ENCODE results near the gene ZNF180.
"Not testable (repeated sequence)": the region's sequence is repeated elsewhere in the genome, so short reads cannot be mapped to it uniquely, and the experiment has no call there.

The ZNF180 gene

DNA sequence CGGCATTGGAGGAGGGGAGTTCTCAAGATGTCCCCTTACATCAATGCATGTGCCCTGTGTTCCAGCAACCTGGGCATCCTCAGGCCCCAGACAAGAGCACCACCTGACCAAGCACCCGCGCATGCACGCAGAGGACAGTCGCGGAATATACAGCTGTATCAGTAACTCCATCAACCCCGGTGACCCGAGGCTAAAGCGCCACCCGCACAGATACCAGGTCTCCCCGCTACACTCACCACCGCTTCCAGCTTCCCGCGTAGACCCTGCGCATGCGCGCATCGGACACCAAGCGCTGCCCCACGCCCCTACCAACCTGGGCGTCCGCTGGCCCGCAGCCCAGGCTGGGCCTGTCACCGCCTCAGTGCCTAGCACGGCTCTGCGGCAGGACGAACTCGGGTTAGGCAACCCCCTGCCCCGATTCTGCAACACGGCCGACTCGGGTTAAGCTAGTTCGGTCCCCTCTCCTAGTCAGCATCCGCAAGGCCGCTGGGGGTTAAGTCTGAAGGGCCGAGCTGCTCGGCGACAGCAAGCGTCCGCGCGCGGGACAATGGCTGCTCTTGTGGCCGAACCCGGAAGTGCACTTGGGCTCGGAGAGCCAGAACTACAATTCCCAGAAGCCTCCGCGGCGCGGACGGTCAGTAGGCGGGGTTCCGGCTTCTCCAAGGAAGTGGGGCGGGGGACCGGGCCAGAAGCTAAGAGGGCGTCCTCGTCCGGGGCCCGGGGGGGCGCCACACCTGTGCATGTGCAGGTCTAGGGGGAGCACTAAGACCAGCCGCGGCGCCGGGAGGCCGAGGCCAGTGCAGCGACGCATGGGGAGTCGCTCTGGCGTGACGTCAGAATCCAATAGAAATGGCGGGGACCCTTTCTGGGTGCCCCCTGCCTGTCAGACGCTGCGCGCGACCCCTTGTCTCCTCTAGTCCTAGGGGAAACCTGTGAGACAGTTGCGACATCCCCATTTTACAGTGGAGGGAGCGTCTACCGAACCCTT, at the start of gene ZNF180:
TSS of gene ZNF180 (minus strand) at position 561 of the 988 bp plus-strand sequence. CDS start 3,188 bp downstream, outside the sequence.
- peak; percentile 87 for DNase-seq (ENCODE audit: low spot score)

DNA sequence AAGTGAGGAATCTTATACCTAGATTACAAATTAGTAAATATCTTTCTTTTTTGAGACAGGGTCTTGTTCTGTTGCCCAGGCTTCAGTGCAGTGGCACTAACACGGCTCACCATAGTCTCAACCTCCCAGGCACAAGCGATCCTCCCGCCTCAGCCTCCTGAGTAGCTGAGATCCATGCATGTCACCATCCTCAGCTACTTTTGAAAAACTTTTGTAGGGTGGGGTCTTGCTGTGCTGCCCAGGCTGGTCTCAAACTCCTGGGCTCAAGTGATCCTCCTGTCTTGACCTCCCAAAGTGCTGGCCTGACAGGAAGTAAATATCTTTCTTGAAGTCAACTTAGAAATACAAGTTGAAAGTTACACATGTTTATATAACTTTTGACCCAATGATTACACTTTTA, 49.2 kb upstream of the ZNF180 start:
- DNase-seq (ENCODE audit: low spot score), result no peak

DNA sequence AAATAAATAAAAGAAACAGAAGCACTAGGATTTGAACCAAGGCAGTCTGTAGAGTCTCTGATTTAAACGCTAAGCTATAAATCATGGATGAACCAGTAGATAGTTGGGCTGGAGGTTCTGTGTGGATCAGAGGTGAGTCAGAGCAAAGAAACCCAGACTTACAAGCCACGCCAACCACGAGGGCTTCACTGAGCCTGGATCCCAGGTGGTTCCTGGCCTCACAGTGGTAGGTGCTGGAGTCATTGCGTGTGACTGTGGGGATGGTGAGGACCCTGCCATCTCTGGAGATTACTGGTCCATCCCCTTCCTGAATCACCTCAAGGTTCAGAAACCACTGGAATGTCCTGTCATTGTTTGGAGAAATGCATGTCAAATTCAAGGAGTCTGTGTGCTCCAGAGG, 48.4 kb upstream of the ZNF180 start:
- no peak for DNase-seq (ENCODE audit: low spot score)

DNA sequence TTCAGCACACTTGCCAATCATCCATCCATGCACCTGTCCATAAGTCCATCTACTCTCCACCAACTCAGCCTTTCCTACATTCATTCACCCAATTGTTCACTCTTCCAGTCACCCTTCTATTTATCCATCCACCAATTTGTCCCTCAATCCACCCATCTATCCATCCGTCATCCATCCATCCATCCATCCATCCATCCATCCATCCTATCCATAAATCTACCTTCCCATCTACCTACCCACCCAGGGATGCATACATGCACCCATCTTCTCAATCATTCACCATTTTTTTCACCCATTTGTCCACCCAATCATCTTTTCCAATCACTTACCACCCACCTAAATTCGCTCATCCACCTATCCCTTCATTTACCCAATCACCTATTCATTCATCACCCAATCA, 43.7 kb upstream of the ZNF180 start:
- no peak for DNase-seq (ENCODE audit: low spot score)

DNA sequence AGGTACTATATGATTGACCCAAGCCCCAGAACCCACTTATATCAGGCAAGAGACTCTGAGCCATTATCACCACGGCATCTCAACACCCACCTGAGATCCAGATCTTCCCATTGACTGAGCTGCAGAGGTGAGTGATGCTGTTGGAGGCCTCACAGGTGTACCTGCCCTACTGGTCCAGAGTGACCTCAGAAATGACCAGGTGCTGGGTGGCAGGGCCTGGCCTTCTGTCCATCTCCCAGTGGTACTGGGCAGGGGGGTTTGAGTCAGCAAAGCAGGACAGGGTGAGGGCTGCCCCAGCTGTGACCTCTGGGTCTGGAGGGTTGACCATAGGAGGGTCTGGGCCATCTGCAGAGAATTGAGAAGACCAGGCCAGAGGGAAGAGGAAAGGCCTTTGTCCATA, 42.3 kb upstream of the ZNF180 start:
- DNase-seq (ENCODE audit: low spot score), result no peak

DNA sequence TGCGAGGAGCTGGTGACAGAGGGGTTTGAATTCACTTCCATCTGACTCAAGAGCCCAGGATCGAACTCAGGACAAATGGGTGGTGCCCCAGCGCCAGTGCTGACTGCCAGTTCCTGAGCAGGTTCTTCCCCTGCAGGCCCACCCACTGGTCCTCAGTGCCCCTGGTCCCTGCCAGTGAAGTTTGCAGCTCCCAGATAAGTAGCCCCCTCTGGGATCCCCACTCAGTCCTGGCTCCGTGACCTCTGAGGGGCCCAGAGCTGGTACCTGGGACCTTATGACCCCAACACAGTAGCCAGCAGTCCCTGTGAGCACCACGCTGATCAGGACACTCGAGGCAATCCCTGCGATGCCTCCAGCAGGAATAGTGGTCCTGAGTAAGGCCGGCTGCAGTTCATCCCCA, 40.4 kb upstream of the ZNF180 start:
- DNase-seq (ENCODE audit: low spot score), result no peak

DNA sequence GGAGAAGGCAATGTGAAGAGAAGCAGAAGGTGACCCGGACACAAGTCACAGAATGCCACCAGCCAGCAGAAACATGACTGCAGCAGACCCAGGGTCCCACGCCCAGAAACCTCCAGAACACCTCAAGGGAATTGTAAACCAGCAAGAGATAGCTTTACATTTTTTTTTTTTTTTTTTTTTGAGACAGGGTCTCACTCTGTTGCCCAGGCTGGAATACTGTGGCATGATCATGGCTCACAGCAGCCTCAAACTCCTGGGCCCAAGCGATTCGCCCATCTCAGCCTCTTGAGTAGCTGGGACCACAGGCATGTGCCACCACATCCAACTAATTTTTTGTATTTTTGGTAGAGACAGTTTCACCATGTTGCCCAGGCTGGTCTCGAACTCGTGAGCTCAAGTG, 39.7 kb upstream of the ZNF180 start:
- no peak for DNase-seq (ENCODE audit: low spot score)

DNA sequence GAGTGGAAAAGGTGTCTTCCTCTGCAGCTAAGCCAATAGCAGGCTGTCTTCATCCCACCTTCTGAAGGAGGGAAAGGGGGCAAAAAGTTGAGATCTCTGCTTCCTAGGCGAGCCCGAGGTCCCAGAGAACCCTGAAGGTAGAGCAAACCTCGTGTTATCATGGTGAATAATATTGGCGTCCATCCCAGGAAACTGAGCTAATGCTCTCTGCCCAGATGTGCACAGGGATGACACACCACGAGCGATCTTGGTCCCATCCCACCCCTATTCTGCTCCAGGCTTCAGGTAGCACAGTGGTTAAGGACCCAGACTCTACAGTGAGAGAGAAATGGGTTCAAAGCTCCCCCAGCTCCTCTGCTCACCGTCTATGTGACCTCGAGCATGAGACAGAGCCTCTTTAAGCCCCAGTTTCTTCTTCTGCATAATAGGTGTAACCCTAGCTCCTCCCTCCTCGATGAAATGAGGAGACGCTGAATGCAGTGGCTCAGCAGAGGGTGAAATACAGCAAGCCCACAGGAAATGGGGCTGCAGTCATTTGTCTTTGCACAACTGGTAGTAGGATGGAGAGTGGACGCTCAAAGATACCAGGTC, 39.0 kb upstream of the ZNF180 start:
- DNase-seq (ENCODE audit: low spot score), result no peak

DNA sequence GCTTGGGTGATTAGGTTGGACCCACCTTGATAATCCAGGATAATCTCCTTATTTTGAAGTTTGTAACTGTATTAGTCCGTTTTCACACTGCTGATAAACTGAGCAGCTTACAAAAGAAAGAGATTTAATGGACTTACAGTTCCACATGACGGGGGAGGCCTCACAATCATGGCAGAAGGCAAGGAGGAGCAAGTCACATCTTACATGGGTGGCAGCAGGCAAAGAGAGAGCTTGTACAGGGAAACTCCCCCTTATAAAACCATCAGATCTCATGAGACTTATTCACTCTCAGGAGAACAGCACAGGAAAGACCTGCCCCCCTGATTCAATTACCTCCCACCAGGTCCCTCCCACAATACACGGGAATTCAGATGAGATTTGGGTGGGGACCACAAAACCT, 35.0 kb upstream of the ZNF180 start:
- not testable (repeated sequence) for DNase-seq (ENCODE audit: low spot score)

DNA sequence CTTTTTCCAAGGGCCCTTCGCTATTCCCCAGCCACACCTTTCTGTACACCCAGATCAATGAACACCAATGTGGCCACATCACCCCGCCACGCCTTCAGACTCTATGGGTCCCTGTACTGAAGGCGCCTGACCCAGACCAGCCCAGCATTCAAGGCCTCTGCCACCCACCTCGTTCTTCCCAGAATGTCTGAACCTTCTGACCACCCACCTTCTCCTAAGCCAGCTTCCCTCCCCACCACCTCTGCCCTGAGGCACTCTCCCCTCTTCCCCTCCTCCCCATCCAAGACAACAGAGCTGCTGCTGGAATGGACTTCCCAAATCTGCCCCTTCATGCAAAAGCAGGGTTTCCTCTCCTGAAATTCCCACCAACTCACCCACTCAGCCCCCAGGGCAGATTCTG, 32.5 kb upstream of the ZNF180 start:
- no peak for DNase-seq (ENCODE audit: low spot score)

DNA sequence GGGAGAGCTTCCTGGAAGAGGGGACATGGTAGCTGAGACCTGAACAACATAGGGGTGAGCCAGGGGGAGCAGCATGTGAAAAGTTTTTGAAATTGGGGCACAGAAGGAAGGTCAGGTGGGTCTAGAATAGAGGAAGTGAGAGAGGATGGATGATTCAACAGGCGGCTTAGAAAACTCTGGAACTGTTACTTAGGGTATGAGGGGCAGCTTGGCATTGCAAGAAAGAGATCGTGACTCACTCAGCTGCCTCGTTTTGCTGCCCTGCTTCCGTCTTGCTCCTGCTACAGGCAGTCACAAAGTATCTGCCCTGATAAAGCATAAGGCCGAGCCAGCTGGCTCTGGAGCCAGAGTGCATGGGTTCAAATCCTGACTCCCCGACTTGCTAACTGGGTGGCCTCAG, 30.5 kb upstream of the ZNF180 start:
- DNase-seq (ENCODE audit: low spot score), result no peak

DNA sequence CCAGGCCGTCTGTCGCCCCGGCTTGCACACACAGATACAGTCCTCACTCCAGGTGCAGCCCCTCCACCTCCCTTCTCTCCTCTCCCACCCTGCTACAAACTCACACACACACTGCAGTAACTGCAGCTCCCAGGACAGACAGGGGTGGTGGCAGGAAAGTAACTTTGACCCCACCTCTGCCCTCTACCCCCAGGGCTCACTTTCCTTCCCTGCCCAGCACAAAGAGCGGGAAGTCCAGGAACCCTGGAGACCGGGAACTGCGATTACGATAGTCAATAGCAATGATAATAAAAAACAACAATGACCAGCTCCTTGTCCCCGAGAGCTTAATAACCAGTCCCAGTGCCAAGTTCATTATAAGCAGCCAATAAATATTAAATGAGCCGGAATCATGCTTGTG, 29.2 kb upstream of the ZNF180 start, which contains the start of gene CEACAM20:
TSS of gene CEACAM20 (minus strand) at position 140 of the 400 bp plus-strand sequence. CDS start 166 bp downstream, outside the sequence.
- no peak for DNase-seq (ENCODE audit: low spot score)

DNA sequence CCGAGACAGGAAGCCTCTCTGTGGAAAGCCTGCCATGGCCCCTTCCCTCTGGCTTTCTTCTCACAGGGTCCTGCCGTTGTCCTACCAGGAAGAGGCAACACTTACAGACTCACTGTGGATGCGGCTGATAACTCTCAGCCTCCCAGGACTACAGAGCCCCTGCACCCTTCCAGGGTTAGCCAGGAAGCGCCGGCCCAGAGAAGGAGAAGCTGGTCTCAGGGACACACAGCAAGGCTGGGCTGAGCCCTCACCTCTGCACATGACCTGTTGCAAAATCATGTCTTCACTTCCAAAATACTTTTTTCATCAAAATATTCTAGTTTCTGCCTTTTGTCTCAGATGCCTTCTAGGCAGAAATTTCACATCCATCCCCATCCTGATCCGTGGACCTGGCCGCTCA, 27.2 kb upstream of the ZNF180 start:
- no peak for DNase-seq (ENCODE audit: low spot score)

DNA sequence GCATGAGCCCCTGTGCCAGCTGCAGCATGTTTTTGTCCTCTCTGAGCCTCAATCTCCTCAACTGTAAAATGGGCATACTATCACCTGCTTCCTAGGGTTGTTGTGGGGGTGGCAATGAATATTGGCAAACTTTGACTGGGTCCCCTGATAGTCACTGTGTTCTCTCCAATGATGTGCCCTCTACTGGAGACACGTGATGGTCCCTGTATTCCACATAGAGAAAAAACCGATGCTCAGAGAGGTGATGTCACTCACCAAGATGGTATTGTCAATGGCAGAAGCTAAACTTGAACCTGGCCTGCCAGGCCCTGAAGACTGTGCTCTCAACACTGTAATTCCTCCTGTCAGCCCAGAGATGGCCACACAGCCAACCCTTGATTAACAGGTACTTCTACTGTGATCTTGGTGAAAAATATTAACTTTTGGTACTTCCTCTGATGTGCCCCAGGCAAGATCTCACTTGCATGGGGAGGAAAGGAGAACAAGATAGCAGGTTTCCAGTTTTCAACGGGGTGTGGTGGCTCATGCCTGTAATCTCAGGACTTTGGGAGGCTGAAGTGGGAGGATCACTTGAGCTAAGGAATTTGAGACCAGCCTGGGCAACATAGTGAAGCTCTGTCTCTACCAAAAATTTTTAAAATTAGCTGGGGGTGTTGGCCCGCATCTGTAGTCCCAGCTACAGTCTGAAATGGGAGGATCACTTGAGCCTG, 25.6 kb upstream of the ZNF180 start:
- DNase-seq (ENCODE audit: low spot score), result no peak

DNA sequence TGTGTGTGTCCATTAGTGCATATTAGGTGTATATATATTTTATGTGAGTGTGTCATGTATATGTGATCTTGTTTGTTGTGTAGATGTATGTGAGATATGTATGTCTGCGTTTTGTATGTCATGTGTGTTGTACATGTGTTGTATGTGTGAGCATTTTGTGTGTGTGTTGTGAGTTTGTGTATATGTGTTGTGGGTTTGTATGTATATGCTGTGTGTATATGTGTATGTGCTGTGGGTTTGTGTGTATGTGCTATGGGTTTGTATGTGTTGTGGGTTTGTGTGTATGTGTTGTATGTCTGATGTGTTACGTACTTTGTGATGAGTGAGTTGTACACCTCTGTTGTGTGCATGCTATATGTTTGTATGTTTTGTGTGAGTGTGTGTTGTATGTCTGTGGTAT, 21.0 kb upstream of the ZNF180 start:
- no peak for DNase-seq (ENCODE audit: low spot score)

DNA sequence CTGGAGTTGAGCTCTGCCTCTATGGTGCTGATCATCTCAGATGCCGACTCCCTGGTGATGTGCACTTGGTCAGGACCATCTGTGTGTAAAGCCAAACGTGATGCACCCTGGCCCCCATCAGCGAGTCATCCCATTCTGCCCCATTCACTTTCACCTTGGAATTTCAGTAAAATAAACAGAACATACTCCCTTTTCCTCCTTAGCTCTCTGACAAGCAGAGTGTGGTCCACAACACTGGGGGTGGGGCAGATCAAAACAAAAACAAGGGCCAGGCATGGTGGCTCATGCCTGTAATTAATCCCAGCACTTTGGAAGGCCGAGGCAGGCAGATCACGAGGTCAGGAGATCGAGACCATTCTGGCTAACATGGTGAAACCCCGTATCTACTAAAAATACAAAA, 16.8 kb upstream of the ZNF180 start:
- no peak for DNase-seq (ENCODE audit: low spot score)

DNA sequence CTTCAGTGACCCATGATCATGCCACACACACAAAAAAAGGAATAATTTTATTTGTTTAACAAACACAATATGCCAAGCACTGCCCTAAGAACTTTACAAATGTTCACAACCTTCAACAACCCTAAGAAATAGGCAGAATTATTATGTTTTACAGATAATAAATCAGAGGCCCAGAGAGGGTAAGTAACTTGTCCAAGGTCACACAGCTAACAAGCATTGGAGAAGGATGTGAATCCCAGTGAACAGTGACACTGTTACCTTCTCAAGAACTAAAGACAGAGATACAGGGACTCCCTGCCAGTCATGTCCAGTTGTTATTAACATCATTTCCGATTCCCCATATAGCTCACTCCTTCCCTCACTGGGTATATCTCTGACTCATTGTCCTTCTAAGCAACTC, 15.6 kb upstream of the ZNF180 start:
- no peak for DNase-seq (ENCODE audit: low spot score)

DNA sequence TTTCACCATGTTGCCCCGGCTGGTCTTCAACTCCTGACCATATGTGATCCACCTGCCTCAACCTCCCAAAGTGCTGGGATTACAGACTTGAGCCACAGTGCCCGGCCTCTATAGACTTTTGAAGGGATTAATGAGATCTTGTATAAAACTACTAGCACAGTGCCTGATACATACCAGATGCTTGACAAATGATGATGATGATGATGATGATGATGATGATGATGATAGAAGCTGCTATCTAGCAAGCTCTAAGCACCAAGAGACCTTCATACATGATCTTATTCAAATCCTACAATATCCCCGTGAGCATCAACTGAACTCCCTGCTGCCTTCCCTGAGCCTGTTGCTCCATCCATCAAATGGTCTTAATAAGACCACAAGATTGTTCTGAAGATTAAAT, 14.7 kb upstream of the ZNF180 start:
- no peak for DNase-seq (ENCODE audit: low spot score)

DNA sequence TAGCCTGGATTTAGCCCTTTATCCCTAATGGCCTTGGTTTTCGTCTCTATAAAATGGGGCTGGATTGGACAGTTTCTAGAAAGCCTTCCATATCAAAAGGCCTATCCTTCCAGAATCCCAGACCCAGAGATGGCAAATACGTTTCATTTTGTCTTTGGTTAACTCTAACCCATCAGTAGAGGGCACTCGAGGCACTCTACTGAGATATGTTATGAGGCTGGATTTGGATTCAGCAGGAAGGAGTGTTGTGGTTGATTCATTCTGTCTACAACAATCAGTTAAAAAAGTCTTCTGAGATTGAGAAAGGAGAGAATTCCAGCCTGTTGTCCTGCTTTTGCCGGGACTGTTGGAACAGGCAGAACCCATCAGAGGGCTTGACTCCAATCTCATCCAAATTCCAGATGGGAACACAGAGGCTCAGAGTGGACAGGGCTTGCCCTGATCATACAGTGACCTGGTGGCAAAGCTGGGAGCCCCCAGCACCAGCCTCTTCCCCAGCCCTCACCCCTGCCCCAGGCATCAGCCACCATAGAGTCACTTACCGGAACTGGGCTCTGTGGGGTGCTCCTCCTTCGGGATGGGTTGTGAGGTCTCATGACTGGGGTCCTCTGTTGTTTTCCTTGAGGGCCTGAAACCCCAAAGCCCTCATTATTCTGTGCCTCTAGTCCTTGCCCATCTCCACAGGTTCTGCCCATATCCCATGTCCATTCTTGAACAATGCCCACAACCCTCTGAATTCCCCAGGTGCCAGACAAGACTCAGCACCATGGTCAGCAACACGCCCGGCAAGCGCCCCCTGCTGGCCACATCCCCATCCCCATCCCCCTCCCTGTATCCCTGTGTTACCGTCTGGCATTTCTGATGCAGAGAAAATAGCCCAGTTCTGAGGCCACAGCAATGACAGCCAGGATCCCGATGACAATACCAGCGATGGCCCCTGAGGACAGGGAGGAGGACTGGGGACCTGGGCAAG, 12.3 kb upstream of the ZNF180 start:
- DNase-seq (ENCODE audit: low spot score), result no peak

DNA sequence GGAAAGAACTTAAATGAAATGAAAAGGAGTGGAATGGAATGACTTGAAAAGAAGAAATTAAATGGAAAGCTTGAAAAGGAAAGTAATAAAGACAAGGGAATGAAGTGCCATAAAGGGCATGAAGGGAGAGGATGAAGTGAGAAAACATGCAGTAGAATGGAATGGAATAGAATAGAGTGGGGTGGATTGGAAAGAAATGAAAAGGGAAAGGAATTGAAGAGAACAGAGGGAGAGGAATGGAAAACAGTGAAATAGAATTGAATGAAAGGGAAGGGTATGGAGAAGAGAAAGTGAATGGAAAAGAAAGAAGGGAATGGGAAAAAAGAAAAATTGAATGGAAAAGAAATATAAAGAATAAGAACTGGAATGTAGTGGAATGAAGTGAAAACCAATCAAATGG, 9.2 kb upstream of the ZNF180 start:
- no peak for DNase-seq (ENCODE audit: low spot score)

DNA sequence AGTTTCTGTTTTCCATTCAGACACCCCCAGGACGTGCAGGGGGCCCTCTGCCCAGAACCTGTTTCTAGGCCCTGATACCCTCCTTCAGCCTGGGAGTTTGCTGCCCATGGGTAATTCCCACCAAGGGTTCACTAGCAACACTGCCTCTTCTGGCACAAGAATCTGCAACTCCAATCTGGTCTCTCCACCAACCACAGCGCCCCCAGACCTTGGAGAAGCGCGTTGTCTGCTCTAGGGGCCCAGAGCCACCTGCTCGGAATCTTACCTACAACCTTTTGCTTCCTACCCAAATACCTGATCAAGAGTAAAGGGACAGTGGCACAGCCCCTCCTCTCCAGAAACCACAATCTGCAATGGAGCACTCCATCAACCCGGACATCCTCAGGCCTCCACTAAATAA, 763 bp downstream of the ZNF180 start:
- no peak for DNase-seq (ENCODE audit: low spot score)

DNA sequence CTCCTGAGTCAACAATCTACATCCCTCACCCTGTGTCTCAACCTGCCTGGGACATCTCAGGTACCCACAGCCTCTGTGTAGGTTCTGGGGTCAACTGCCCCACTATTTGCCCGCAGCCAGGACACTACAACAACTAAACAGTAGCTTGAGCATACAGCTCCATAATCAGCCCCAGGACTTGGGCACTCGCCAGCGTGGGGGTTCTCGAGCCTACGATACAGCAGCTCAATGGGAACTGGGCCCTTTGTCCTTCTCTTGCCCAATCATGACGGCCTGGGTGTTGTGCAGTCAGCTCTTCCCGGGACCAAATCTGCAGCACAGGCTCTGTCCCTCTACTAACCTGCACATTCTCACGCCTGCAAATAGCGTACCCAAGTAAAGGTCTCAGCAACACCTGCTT, 1.3 kb downstream of the ZNF180 start:
- no peak for DNase-seq (ENCODE audit: low spot score)

Measured in hematopoietic multipotent progenitor cell treated with erythropoietin and hydrocortisone succinate and interleukin-3 and kit ligand, for 17 days (in vitro differentiated cells).